Breast epithelium (tissue), 3 donors: Measurements from ENCODE around the gene VKORC1.

Source experiments
- POLR2AphosphoS5 ChIP-seq, 3 donors: sonication (generic); formaldehyde crosslinking; IDR thresholded peaks; one replicate each; pipeline ENCODE4 v1.6.1; 2017; ENCODE audit warnings: antibody characterized with exemption in 3 of 3
- TF ChIP-seq, protein P1 (sequence below), 3 donors: fragments of 450-650 bp; IDR thresholded peaks; one replicate each; pipeline ENCODE4 v1.5.1; 2016 to 2017; ENCODE audit warnings: antibody characterized with exemption in 3 of 3, mild to moderate bottlenecking in 3 of 3, moderate library complexity in 3 of 3

DNA sequence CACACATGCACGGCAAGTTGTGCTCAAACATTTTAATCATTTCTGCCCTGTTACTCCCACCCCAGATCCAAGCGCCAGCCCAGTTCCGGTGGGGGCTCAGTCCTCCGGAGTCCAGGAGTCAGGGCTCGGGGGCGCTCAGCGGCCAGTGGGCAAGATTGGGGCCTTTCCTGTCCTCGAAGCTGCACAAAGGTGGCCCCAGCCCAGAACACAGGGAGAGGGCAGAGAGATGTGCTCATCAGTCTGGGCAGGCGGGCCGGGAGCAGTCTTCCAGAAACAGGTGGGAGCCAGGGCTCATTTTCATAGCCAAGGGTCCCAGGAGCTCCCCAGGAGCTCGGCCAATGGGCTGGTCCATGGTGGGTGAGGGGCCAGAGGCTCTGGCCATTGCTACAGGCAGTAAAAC lies 36.8 kb upstream of the VKORC1 start:
- TF ChIP-seq, protein P1, sequence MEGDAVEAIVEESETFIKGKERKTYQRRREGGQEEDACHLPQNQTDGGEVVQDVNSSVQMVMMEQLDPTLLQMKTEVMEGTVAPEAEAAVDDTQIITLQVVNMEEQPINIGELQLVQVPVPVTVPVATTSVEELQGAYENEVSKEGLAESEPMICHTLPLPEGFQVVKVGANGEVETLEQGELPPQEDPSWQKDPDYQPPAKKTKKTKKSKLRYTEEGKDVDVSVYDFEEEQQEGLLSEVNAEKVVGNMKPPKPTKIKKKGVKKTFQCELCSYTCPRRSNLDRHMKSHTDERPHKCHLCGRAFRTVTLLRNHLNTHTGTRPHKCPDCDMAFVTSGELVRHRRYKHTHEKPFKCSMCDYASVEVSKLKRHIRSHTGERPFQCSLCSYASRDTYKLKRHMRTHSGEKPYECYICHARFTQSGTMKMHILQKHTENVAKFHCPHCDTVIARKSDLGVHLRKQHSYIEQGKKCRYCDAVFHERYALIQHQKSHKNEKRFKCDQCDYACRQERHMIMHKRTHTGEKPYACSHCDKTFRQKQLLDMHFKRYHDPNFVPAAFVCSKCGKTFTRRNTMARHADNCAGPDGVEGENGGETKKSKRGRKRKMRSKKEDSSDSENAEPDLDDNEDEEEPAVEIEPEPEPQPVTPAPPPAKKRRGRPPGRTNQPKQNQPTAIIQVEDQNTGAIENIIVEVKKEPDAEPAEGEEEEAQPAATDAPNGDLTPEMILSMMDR (IDR thresholded peaks at IDR 0.05), result no peak
- no peak for TF ChIP-seq POLR2AphosphoS5 (IDR thresholded peaks at IDR 0.05)
